WERI-Rb-1 (cell line): ENCODE measurements around the gene MAGI2.

Source experiments
- DNase-seq: peaks from one replicate; pipeline ENCODE4 v3.0.0-alpha.2; 2020
- H3K27ac ChIP-seq: fragments of 250-450 bp; sonication (Bioruptor Pico); 2 replicates; pipeline ENCODE4 v1.5.1; 2020; ENCODE audit warnings: mild to moderate bottlenecking, moderate library complexity
- H3K27me3 ChIP-seq: fragments of 250-450 bp; sonication (Bioruptor Pico); 2 replicates; pipeline ENCODE4 v1.5.1; 2021; ENCODE audit warnings: mild to moderate bottlenecking, low read depth, moderate library complexity; ENCODE audit not compliant: insufficient read depth, severe bottlenecking
- H3K36me3 ChIP-seq: fragments of 250-450 bp; sonication (Bioruptor Pico); 2 replicates; pipeline ENCODE4 v1.5.1; 2020; ENCODE audit warnings: mild to moderate bottlenecking, moderate library complexity
- H3K4me3 ChIP-seq: 2 replicates; pipeline ENCODE4 v1.5.1; 2011; ENCODE audit warnings: low read depth, mild to moderate bottlenecking, control low read depth, low read length
- H3K9me3 ChIP-seq: fragments of 250-450 bp; sonication (Bioruptor Pico); 2 replicates; pipeline ENCODE4 v1.5.1; 2021; ENCODE audit warnings: mild to moderate bottlenecking, moderate library complexity; ENCODE audit not compliant: severe bottlenecking
- CTCF ChIP-seq: IDR thresholded peaks from 2 replicates; pipeline ENCODE4 v1.5.1; 2011; ENCODE audit warnings: low read depth, mild to moderate bottlenecking, control low read depth, inconsistent platforms, low read length

The MAGI2 gene

GRCh38 chr7:78704504-78704903, 749.0 kb downstream of the MAGI2 start:
- H3K27ac ChIP-seq = no peak overlapping the region
- DNase-seq = no peak
- TF ChIP-seq CTCF = no peak
- no peak overlapping the region for H3K4me3 ChIP-seq
- H3K36me3 ChIP-seq = no peaks in the 10 kb centered on the region
- no peaks in the 10 kb centered on the region for H3K27me3 ChIP-seq
- H3K9me3 ChIP-seq = no peaks in the 10 kb centered on the region

GRCh38 chr7:78703391-78703790, 750.1 kb downstream of the MAGI2 start:
- no peaks in the 10 kb centered on the region for H3K36me3 ChIP-seq
- no peak overlapping the region for H3K4me3 ChIP-seq
- no peak for TF ChIP-seq CTCF
- H3K9me3 ChIP-seq = no peaks in the 10 kb centered on the region
- no peaks in the 10 kb centered on the region for H3K27me3 ChIP-seq
- DNase-seq = no peak
- no peak overlapping the region for H3K27ac ChIP-seq

- TF ChIP-seq CTCF = no peak
- no peaks in the 10 kb centered on the region for H3K9me3 ChIP-seq
- no peak overlapping the region for H3K27ac ChIP-seq
- H3K4me3 ChIP-seq = no peak overlapping the region
- H3K27me3 ChIP-seq = no peaks in the 10 kb centered on the region
- no peaks in the 10 kb centered on the region for H3K36me3 ChIP-seq
- no peak for DNase-seq
These were observed 750.7 kb downstream of the MAGI2 start for GRCh38 chr7:78702770-78703169.

- no peak for DNase-seq
- no peaks in the 10 kb centered on the region for H3K36me3 ChIP-seq
- TF ChIP-seq CTCF = no peak
- no peaks in the 10 kb centered on the region for H3K9me3 ChIP-seq
- no peaks in the 10 kb centered on the region for H3K27me3 ChIP-seq
- H3K27ac ChIP-seq = no peak overlapping the region
- H3K4me3 ChIP-seq = no peak overlapping the region
These were observed 757.6 kb downstream of the MAGI2 start for GRCh38 chr7:78695826-78696225.

- H3K27ac ChIP-seq = no peak overlapping the region
- no peak for TF ChIP-seq CTCF
- H3K9me3 ChIP-seq = no peaks in the 10 kb centered on the region
These were observed 761.9 kb downstream of the MAGI2 start for GRCh38 chr7:78691584-78691983.

GRCh38 chr7:78690174-78690573, 763.3 kb downstream of the MAGI2 start:
- Histone ChIP-seq H3K36me3 (no peaks in the 10 kb centered on the region), H3K4me3 (no peak overlapping the region), H3K27ac (no peak overlapping the region), H3K9me3 (no peaks in the 10 kb centered on the region), H3K27me3 (no peaks in the 10 kb centered on the region)
- no peak for TF ChIP-seq CTCF
- DNase-seq = no peak

More at GRCh38 chr7:78691584-78691983, 761.9 kb downstream of the MAGI2 start:
- Histone ChIP-seq H3K36me3 (no peaks in the 10 kb centered on the region), H3K4me3 (no peak overlapping the region), H3K27me3 (no peaks in the 10 kb centered on the region)
- no peak for DNase-seq
